ENCODE results near the gene AMFR.
A peak's percentile ranks its signal among the peaks of the same experiment; 100 is the strongest.

AMFR gene

DNA sequence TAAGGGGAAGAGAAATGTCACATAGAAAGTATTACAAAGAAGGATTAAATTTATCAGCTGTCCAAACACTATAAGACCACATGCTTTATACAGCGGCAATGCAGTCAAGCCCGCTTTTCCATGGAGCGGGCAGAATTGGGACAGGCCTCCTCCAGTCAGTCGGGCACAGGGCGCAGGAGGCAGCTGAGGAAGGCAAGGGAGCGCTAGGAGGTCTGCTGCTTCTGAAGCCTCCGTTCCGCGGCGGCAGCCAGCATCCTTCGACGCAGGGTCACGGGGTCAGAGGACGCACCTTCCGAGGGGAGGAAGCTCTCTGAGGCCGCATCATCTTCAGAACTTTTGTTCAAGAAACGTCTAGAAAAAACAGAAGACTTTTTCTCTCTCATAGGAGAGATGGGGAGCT lies 62.6 kb downstream of the AMFR start:
- DNase-seq (ENCODE audit: low spot score), result no peak

DNA sequence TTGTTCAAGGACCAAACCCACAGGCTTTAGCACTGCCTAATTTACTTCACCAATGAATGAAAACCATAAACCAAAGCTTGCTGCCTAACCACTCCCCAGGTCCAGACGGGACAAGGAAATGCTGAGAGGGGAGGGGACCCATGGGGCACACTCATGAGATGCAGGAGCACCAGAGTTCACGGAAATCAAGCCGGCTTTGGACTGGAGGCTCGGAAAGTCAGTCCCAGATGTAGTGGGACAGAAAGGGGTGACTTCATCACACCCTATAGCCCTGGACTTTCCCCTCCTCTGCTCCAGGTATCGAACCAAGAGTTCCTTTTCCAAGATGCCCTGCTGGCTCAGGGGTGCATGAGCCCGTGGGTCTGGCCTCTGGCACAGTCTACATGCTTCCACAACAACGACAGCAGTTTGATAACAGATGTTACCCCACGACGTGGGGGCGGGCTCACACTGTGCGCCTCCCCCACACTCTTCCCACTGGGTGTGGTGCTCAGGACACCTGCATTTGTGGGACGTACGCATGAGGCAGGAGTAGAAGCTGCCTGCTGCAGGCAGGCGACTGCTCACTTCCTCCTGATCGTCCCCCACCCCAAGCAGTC lies 63.2 kb downstream of the AMFR start:
- no peak for DNase-seq (ENCODE audit: low spot score)

DNA sequence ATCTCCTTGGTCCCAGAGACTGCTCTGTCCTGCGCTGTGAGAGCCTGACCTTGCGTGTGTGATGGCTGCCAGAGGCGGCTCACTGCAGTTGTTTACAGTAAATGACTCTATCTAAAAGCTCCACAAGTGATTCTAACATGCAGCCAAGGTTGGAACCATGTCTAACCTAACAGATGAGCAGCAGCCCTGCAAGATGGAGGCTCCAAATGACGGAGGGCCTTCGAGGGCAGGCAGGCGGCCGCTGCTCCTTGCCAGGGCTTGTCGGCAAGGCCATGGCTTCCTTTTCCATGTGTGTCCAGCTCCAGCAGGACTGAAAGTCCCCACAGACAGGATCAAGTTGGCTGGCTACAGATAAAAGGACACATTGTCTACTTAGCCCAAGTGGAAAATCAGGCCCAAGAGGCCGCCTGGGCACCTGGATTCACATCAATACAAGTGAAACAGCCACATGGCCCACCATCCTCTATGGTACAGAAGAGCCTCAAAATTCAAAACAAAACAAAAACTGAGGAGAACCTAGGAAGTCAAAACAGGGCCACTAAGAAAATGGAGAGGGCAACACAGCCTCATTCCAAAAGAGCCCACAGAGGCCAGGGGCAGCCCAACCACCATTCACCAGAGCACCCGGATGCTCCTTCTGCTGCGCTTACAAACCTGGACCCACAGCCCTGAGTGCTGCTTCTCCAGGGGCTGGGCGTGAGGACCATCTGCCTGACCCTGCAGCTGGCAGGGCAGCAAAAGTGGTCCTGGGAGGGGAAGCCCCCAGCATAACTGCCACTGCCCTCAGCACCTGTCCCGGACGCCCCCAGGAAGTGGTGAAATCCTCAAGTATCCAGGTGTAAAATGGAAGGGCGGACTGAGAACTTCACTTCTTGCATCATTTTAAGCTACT lies 65.0 kb downstream of the AMFR start:
- no peak for DNase-seq (ENCODE audit: low spot score)

DNA sequence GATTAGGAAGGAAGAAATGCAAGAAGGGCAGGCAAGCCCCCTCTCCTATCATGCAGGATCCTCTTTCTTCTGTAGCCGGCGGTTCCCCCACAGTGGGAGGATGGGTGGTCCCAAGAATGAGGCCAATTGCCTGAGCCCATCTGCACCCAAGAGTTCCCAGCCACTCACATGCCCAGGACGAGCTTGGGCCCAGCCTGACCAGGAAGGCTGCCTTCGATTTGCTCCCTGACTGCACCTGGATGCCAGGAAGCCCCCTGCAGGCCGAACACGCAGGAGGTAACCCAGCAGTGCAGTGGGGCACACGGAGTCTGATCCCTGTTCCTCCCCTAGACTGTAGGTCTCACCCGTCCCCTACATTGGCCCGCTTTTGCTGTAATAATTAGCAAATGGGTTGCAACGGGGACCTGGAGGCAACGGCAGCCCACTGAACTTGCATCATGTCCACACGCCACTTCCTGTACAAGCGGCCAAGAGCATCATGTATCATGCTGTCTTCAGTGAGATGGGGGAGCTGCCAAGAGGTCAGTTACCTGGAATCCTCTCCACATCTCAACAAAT lies 67.5 kb downstream of the AMFR start:
- no peak for DNase-seq (ENCODE audit: low spot score)

DNA sequence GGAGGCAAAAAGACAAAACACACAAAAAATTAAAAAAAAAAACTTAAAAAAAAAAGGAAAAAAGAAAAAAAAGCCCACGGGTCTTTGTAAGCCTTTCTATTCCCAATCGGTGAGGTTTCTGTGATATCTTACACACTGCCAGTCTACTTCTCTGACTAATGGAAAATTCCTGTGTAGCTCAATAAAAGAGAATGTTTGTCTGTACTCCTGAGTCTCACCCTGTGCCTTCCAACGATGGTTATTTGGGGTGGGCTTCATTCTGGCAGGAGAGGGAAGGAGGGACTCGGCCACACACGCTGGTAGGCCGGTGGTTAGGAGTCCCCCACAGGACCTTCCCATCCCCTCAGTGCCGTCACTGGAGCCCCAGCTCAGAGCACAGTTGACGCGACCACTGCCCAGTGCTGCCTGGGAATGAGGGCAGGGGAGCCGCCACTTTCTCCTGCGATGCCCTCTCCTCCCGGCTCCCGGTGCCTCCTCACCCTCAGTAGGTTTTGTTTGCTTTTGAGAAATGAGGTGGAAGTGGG lies 68.0 kb downstream of the AMFR start:
- DNase-seq (ENCODE audit: low spot score), result peak; percentile 81

DNA sequence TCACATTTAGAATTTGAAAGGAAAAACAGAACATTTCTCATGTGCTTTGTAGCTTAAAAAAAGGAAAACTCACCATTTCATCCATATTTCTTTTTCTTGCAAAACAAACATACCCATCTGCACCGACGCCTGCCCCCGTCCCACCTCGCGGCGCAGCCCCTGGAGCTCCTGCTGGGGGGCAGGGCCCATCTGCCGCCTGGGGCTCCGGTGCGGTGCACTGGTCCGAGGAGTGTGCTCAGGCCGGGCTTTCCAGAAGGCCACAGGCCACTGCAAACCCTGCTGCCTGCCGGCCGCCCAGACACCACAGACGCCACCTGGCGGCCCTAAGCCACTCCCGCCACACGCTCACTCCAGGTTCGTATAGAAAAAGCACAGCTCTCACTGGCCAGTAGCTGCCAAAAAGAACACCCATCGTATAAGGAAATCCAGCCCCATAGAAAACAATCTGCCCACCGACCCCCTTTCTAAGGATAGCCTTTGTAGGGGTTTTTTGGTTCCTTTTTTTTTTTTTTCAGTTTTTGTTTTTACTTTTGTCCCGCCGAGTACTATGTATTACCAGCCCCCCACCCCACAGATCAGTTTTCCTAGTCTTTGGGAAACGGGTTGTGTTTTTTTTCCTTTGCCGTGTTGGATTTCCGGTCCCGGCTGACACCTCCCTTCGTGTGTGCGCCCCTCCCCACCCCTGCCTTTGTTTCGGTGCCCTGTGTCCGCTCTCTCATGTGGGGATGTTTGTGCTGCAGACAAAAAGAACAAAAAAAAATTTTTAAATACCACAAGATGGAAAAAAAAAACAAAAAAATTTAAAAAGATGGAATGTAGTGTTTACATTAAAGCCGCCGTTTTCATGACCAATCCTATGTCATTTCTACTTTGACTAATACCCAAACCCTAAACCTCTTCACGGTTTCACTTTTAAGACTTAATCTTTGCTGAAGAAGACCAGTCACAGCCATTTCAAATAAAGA lies 68.8 kb downstream of the AMFR start:
- DNase-seq (ENCODE audit: low spot score), result peak; percentile 95

DNA sequence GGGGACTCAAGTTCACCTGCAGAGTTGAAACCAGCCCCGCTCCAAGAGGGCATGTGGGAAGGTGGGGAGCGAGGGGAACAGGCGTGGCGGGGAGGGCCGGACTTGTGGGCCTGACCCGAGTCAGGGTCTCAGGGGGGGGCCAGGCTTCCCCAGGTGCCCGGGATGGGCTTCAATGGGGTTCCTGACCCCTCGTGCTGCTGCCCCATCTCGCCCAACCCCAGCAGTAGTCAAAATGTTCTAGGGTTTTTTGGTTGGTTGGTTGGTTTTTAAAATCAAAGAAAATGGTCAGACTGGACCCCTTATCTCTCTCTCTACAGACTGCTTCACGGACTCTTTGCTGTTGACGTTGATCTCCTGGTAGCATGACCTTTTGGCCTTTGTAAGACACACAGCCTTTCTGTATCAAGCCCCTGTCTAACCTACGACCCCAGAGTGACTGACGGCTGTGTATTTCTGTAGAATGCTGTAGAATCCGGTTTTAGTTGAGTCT lies 69.5 kb downstream of the AMFR start:
- DNase-seq (ENCODE audit: low spot score), result no peak

DNA sequence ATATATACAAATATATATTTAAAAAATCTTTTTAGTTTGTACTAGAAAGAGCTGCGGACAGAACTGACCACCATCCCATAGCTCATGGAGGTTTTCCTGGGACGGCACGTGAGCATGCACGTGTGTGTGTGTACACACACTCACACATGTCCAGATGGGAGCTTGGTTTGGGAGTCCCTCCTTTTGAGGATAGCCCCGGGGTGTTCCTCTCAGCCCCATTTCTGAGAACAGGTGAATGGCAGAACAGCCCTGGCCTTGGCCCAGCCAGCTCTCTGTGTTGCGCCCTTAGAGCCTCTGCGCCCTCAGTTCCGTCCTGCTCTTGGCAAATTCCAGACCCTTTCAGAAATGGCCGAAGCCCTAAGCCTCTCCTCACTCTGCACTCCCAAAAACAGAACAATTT lies 70.1 kb downstream of the AMFR start:
- no peak for DNase-seq (ENCODE audit: low spot score)

DNA sequence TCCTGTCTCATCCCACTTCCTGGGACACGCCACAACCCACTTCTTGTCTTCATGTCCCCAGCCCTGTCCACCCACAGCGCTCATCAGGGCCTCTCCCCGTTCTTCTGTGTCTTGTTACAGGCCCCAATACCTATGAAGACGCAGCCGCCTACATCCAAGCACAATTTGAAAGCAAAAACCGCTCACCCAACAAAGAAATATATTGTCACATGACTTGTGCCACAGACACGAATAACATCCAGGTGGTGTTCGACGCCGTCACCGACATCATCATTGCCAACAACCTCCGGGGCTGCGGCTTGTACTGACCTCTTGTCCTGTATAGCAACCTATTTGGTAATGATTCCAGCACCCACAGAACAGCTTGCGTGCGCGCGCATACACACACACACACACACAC lies 70.6 kb downstream of the AMFR start:
- DNase-seq (ENCODE audit: low spot score), result no peak

DNA sequence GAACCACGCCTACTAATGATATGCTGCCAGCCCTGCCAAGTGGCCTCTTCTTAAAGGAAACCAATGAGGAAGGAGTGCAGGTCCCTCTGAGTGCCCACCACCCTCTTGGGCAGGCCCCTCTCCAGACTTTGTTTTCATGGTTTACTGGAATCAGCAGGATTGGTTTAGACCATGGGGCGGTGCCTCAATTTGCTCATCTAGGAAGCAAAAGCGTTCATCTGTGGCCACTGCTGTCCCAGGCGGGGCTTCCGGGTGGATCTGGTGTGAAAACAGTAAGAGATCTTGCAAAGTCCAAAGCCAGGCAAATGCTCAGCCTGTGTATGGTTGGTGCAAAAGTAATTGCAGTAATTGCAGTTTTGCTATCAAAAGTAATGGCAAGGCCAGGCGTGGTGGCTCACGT lies 71.3 kb downstream of the AMFR start:
- no peak for DNase-seq (ENCODE audit: low spot score)

DNA sequence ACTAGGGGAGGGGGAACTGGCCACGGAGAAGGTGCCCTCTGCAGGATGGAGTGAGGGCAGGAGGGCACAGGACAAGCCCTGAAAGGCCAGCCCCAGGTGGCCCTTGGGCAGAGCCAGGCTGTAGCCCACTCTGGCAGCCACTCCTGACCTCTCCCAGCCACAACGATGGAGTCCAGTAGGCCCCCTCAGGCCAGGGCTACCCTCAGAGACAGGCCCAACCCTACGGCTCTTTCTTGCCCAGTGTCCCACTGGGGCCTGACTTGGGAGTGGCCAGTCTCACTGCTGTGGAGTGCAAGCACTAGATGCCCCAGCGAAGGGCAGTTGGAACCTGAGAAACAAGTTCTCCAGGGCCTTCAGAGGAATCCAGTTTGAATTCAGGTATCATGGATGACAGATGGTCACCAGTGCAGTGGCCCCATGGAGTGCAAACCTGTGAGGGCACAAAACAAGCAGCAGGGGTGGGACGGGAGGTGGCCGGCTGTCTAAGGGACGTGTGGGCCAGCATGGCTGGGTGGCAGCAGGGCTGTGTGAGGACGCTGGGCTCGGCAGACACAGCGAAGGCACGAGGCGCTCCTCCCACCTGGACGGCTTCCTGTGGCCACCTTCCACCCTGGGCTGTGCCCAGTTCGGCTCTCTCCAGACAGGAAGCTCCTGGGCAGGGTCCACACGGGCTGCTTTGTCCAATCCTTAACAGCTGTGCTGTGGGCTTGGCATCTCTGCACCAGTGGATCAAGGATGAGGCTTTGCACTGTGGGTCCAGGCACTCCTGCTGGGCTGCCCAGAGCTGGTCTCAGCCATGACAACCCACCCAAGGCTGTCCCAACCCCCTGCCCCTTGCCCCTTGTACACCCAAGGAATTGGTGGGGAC lies 72.1 kb downstream of the AMFR start:
- no peak for DNase-seq (ENCODE audit: low spot score)

DNA sequence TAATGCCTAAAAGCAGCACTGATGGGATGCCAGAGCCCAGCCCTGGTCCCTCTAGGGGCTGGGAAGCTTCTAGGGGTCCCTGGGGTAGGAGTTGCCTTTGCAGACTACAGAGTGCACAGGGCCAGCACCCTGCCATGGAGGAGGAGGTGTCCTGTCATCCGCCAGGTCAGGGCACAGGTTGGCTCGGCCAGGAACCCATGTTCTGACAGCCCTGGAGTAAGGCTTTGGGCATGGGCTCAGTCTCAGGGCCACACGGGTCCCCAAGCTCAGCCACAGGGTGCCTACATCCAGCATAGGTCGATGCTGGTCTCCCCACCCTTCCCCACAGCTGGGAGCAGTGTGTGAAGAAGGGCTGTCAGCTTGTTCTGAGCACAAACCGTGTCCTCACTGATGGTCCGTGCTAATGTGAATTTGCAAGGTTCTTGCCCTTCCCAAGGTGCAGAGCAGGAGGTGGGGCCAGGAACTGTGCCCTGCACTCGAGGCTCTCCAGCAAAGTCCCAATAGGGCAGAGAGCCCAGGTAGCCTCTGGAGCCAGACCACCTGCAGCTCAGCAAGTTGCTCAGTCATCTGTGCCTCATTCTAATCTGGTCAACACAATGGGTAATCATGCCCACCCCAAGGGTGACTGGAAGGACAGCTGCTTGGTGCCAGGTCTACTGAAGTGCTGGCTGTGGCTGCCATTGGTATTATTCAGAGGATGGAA lies 72.8 kb downstream of the AMFR start:
- no peak for DNase-seq (ENCODE audit: low spot score)

DNA sequence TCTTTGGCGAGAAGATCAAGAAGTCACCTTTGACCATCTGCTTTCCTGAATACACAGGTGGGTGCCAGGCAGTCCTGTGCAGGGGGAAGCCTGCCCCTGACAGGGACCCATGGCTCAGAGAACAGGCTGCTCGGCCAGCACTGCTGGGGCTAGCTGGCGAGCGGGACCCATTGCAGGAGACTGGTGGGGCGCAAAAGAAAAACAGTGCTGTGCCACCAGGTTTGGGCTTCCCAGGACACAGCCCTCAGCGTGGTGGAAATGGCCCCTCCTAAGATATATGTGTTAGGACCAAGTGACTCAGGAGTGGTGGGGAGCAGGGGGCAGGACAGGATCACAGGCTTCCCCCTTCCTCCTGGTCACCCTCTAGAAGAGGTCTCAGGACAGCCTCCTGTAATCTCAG lies 73.9 kb downstream of the AMFR start:
- DNase-seq (ENCODE audit: low spot score), result no peak

DNA sequence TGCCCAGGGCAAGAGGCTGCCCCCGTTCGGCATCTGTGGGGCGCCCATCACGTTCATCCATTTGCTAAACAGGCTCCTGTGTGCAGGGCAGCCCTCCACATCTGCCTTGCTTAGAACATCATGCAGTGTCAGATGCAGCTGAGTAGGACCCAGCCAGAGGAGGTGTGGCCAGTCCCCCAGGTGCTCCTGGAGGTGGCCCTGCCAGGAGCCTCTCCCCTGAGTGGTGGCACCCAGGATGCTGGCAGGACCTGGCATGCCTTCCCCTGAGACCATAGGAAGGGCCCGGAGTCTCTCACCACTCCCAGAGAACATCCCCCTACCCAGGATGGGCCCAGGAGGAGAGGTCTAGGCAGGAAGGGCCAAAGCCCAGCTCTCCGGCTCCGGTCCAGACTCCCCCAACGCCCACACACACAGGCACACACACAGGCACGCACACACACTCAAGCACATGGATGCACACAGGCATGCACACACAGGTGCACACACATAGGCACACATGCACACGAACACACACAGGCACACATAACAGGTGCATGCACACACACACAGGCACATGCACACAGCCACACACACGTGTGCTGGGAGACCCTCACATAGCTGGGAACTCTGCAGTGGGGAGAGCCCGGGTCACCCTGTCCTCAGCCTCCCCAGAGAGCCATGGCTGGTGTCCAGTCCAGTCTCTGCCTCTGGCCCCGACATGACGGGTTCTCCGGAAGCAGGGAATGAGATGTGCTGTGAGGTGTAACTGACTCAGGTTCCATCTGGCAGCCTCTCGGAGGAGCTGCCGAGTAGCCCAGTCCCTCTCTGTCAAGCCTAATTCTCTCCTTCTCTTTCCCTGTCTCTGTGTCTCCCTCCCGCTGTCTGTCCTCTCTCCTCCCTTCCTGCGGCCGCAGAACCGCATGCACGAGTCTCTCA lies 74.6 kb downstream of the AMFR start:
- DNase-seq (ENCODE audit: low spot score), result no peak

DNA sequence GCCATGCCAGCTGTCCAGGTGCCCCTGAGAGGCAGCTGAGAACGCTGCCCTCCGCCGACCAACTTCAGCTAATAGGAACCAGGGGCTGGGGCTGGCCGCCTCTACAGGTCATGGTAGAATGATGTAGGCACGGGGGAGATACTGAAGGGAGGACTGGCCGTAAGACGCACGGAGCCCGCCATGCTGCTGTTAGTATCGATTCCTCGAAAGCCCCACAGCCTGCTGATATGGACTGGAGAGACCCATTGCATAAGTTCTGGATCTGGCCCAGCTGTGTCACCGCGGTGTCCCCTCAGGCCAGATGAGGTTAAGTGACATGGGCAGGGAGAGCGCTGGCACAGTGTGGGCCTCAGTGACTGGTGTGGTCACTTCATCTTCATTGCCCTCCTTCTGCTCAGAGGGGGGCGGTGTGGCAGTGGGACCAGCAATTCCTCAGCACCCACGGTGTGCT lies 75.6 kb downstream of the AMFR start:
- no peak for DNase-seq (ENCODE audit: low spot score)

DNA sequence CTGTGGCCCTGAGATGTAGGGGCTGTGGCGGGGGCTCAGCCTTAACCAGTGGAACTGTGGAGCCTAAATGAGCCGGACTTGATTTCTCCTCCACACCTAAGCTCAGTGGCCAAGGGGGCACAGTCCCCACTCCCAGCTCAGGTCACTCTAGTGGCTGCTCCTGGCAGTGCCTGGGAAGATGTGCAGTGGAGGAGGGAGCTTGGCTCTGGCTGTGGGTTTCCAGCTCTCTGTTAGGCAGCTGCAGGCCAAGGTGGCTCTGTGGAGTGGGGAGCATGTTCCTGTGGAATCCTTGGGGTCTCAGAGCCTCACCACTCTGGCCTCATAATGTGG lies 76.3 kb downstream of the AMFR start:
- no peak for DNase-seq (ENCODE audit: low spot score)

DNA sequence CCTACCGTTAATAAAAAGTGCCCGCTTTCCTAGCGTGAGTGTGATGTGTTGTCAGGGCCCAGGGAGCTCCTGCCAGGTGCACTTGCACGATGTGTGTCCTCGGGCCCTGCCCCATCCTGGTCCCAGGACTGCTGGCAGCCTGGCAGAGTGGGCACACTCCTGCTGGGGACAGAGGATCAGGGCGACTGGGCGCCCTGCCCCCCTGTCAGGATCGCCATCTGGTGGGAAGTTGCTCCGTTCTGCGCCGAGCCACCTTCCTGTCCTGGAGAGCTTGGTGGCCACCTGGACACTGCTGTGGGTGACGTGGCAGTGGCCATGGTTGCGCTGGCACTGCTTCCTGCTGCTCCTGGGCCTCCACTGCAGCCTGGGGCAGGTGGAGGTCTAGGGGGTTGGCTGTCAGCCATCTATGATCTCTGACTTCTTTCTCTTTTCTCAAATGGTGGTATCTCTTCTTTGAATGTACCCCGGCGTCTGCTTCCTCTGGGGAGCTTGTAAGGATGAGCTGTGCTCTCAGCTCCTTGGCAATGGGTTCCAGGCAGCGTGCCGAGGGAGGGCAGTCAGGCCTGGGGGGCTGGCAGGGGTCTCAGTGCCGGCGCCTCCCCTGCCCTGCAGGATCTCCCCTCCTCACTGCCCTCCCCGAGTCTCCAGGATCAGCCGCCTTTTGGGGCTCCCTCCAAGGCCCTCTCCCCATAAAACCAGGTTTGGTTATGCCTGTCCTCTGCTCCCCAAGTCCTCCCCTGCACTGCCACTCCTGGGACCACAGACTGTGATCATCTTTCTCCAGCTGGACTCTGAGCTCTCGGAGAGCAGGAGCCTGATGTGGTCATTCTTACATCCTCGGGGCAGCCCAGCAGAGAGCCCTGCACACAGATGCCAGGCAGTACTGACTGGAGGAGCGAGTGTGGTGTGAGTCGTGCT lies 76.9 kb downstream of the AMFR start:
- no peak for DNase-seq (ENCODE audit: low spot score)

DNA sequence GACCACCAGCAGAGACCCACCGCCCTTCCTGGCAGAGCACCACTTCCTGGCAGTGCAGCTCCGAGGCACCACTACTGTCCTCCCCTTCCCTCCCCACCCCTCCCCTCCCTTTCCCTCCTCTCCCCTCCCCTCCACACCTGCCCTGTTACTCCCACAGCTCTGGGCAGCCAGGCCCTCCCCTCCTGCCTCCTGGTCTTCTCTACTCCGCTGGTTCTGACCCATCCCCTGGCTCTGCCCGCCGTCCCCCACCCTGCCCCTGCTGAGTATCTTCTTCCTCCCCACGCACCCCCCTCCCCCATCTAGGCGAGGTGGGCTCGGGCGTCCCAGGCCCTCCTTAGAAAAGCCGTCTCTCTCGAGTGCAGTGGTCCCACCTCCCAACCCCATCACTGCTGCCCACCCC lies 77.7 kb downstream of the AMFR start:
- no peak for DNase-seq (ENCODE audit: low spot score)

Measured in AG08395 (cell line).